HG03354 (cell line): Measurements from ENCODE around the gene PSMD10.
A peak's percentile ranks its signal among the peaks of the same experiment; 100 is the strongest.

Experiments used
- ATAC-seq: cut with Tn5 transposase; IDR thresholded peaks from one replicate; pipeline ENCODE4 v1.9.1; 2021; ENCODE audit warnings: mild to moderate bottlenecking; ENCODE audit not compliant: unreplicated experiment, poor library complexity, severe bottlenecking

Gene PSMD10

GRCh38 chrX:108081110-108081509, 10.2 kb downstream of the PSMD10 start:
- ATAC-seq: no peak

GRCh38 chrX:108072746-108073145, 18.6 kb downstream of the PSMD10 start:
- no peak for ATAC-seq

- no peak for ATAC-seq
Observed at GRCh38 chrX:108071578-108071977, 19.8 kb downstream of the PSMD10 start.

GRCh38 chrX:108070891-108071290, 20.5 kb downstream of the PSMD10 start:
- ATAC-seq: no peak

GRCh38 chrX:108068121-108068520, 23.2 kb downstream of the PSMD10 start:
- no peak for ATAC-seq

GRCh38 chrX:108064613-108065012, 26.7 kb downstream of the PSMD10 start:
- peak; percentile 52 for ATAC-seq

- peak; percentile 20 for ATAC-seq
Observed at GRCh38 chrX:108064001-108064400, 27.3 kb downstream of the PSMD10 start.

GRCh38 chrX:108059801-108060200, 31.5 kb downstream of the PSMD10 start:
- no peak for ATAC-seq

- ATAC-seq: no peak
Observed at GRCh38 chrX:108055546-108055945, 35.8 kb downstream of the PSMD10 start.

GRCh38 chrX:108053218-108053617, 38.1 kb downstream of the PSMD10 start:
- ATAC-seq: no peak

- no peak for ATAC-seq
Observed at GRCh38 chrX:108049649-108050048, 41.7 kb downstream of the PSMD10 start.

- ATAC-seq: no peak
Observed at GRCh38 chrX:108044554-108045256, 46.6 kb downstream of the PSMD10 start, which contains the start of gene VSIG1. Gene VSIG1, plus strand, starts transcription at chrX:108045065. Its CDS starts 66 bp downstream, at chrX:108045131.

- ATAC-seq: no peak
Observed at GRCh38 chrX:108036298-108036973, 54.9 kb downstream of the PSMD10 start.

- no peak for ATAC-seq
Observed at GRCh38 chrX:108034725-108035124, 56.6 kb downstream of the PSMD10 start.
